GM23248 (cell line): ENCODE results near the gene NFIL3.

Experiments
- EZH2 ChIP-seq: fragments of 200-600 bp; sonication (generic); IDR thresholded peaks from 2 replicates; pipeline ENCODE4 v1.6.1; 2018; ENCODE audit warnings: antibody characterized with exemption, mild to moderate bottlenecking; ENCODE audit not compliant: insufficient read depth, poor library complexity, severe bottlenecking
- EZH2phosphoT487 ChIP-seq: fragments of 200-600 bp; sonication (generic); IDR thresholded peaks from 2 replicates; pipeline ENCODE4 v1.6.1; 2018; ENCODE audit warnings: antibody characterized with exemption, moderate library complexity, mild to moderate bottlenecking, low read depth; ENCODE audit not compliant: insufficient read depth

DNA sequence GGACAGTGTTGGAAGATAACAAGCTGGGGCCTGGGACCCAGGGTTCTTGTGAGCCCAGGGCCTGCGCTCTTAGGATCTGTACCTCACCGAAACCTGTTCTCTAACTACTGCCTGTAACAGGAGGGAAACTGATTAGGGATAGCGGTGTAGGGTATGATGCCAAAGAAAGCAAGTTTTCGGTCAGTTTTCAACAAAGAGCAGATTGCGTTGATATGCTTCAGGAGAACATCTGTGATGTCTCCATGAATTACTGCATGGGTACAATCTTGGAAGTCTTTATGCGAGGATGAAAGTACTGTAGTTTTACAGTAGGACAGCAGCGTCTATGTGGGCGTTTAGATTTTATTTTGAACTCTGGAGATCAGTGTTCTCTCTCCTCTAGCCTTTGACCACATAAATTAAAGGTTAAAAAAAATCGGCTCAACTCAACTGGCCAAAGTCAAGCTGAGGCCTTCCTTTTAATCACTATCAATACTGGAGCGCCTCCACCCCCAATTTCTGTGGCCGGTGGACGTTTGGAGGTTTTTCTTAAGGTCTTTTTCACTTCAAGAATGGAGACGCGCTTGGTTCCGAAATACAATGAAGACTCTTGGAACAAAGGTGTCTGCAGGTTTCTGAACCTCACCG is 3.0 kb downstream of the NFIL3 start:
- TF ChIP-seq EZH2 (no peak), EZH2phosphoT487 (no peak)
